Cerebellar nuclear complex (tissue), 1 donor: Measurements from ENCODE around the gene FLRT2.

Source experiments
- DNase-seq, 2 experiments: peaks; one replicate each; lab custom pipeline; 2025; lab: John Stamatoyannopoulos, UW

The FLRT2 gene

GRCh38 chr14:85530626-85531025 is 682 bp downstream of the FLRT2 start:
- DNase-seq: no peak

- DNase-seq: no peak
Observed at GRCh38 chr14:85531141-85531586, 1.2 kb downstream of the FLRT2 start.

- no peak for DNase-seq
Observed at GRCh38 chr14:85531587-85532373, 1.8 kb downstream of the FLRT2 start.

GRCh38 chr14:85532374-85533022 is 2.6 kb downstream of the FLRT2 start:
- no peak for DNase-seq

GRCh38 chr14:85533023-85533860 is 3.3 kb downstream of the FLRT2 start:
- DNase-seq: no peak

GRCh38 chr14:85533861-85534291 is 3.9 kb downstream of the FLRT2 start:
- no peak for DNase-seq

GRCh38 chr14:85534458-85535293 is 4.7 kb downstream of the FLRT2 start:
- no peak for DNase-seq

- DNase-seq: no peak
Observed at GRCh38 chr14:85535321-85535720, 5.4 kb downstream of the FLRT2 start.

- DNase-seq: no peak
Observed at GRCh38 chr14:85535991-85536832, 6.3 kb downstream of the FLRT2 start.

GRCh38 chr14:85536833-85537190 is 6.9 kb downstream of the FLRT2 start:
- DNase-seq: no peak

GRCh38 chr14:85537526-85537925 is 7.6 kb downstream of the FLRT2 start:
- DNase-seq: no peak

- DNase-seq: no peak
Observed at GRCh38 chr14:85538636-85539035, 8.7 kb downstream of the FLRT2 start.

- no peak for DNase-seq
Observed at GRCh38 chr14:85539510-85539909, 9.6 kb downstream of the FLRT2 start.

GRCh38 chr14:85542623-85543022 is 12.7 kb downstream of the FLRT2 start:
- no peak for DNase-seq

GRCh38 chr14:85545738-85546137 is 15.8 kb downstream of the FLRT2 start:
- no peak for DNase-seq

- DNase-seq: no peak
Observed at GRCh38 chr14:85546390-85546789, 16.4 kb downstream of the FLRT2 start.

- DNase-seq: no peak
Observed at GRCh38 chr14:85549697-85550096, 19.8 kb downstream of the FLRT2 start.

- no peak for DNase-seq
Observed at GRCh38 chr14:85554106-85554505, 24.2 kb downstream of the FLRT2 start.

- no peak for DNase-seq
Observed at GRCh38 chr14:85556267-85556666, 26.3 kb downstream of the FLRT2 start.

- DNase-seq: no peak
Observed at GRCh38 chr14:85558505-85558904, 28.6 kb downstream of the FLRT2 start.

- DNase-seq: no peak
Observed at GRCh38 chr14:85562630-85563029, 32.7 kb downstream of the FLRT2 start.
